HG02885 (cell line): ENCODE measurements around the gene OR56A1.
"Not testable (repeated sequence)": the region's sequence is repeated elsewhere in the genome, so short reads cannot be mapped to it uniquely, and the experiment has no call there.

Experiments used
- ATAC-seq: cut with Tn5 transposase; IDR thresholded peaks from one replicate; pipeline ENCODE4 v1.9.1; 2021; ENCODE audit warnings: mild to moderate bottlenecking; ENCODE audit not compliant: unreplicated experiment, poor library complexity

The OR56A1 gene

GRCh38 chr11:6030708-6031405 is at the start of gene OR56A1:
Gene OR56A1 (minus strand): TSS chr11:6030758. CDS start chr11:6027692, 3,066 bp downstream.
- ATAC-seq: no peak

GRCh38 chr11:6079463-6079862 is 48.9 kb upstream of the OR56A1 start:
- no peak for ATAC-seq

- no peak for ATAC-seq
Measured at GRCh38 chr11:6077723-6078122, 47.2 kb upstream of the OR56A1 start.

GRCh38 chr11:6076443-6076842 is 45.9 kb upstream of the OR56A1 start:
- not testable (repeated sequence) for ATAC-seq

- no peak for ATAC-seq
Measured at GRCh38 chr11:6067502-6067901, 36.9 kb upstream of the OR56A1 start.

- no peak for ATAC-seq
Measured at GRCh38 chr11:6062691-6063358, 32.3 kb upstream of the OR56A1 start.

GRCh38 chr11:6061475-6061874 is 30.9 kb upstream of the OR56A1 start:
- ATAC-seq: no peak

GRCh38 chr11:6057452-6057851 is 26.9 kb upstream of the OR56A1 start:
- ATAC-seq: no peak

- no peak for ATAC-seq
Measured at GRCh38 chr11:6055569-6055968, 25.0 kb upstream of the OR56A1 start.

- ATAC-seq: no peak
Measured at GRCh38 chr11:6052374-6052773, 21.8 kb upstream of the OR56A1 start.

- ATAC-seq: no peak
Measured at GRCh38 chr11:6040874-6041273, 10.3 kb upstream of the OR56A1 start.

GRCh38 chr11:6027501-6027900 is 3.1 kb downstream of the OR56A1 start:
- ATAC-seq: no peak

GRCh38 chr11:6025056-6025455 is 5.5 kb downstream of the OR56A1 start:
- ATAC-seq: no peak

- ATAC-seq: peak; percentile 60
Measured at GRCh38 chr11:6022956-6023355, 7.6 kb downstream of the OR56A1 start.

GRCh38 chr11:6013042-6013441 is 17.5 kb downstream of the OR56A1 start:
- no peak for ATAC-seq

- no peak for ATAC-seq
Measured at GRCh38 chr11:6012035-6012668, 18.4 kb downstream of the OR56A1 start.

- no peak for ATAC-seq
Measured at GRCh38 chr11:6006846-6007245, 23.7 kb downstream of the OR56A1 start, which contains the start of gene OR56A4. Gene OR56A4 (minus strand): TSS chr11:6006946. CDS start chr11:6002992, 3,954 bp downstream.

GRCh38 chr11:6006395-6006794 is 24.2 kb downstream of the OR56A1 start:
- no peak for ATAC-seq

- ATAC-seq: no peak
Measured at GRCh38 chr11:6002202-6002699, 28.3 kb downstream of the OR56A1 start.

GRCh38 chr11:5994791-5995190 is 35.8 kb downstream of the OR56A1 start:
- no peak for ATAC-seq

GRCh38 chr11:5992604-5993251 is 37.8 kb downstream of the OR56A1 start:
- peak; percentile 68 for ATAC-seq
